GM23338 (cell line): ENCODE measurements around the gene MORC1. TPM values are rescaled to one million over a fixed set of nuclear protein-coding genes. Genes with fewer than 3 reads are reported as not detected.

Source experiments
- ATAC-seq: fragments of 200-7000 bp; cut with Tn5 transposase; 3 replicates; pipeline ENCODE4 v1.9.1; 2020
- DNase-seq: peaks from one replicate; pipeline ENCODE4 v3.0.0-alpha.2; 2015; ENCODE audit warnings: low spot score
- H2AFZ ChIP-seq: fragments of 200-600 bp; sonication (generic); 2 replicates; pipeline ENCODE4 v1.8.0; 2016; ENCODE audit warnings: antibody characterized with exemption, mild to moderate bottlenecking, moderate library complexity
- H3F3A ChIP-seq: fragments of 200-600 bp; sonication (generic); replicated peaks from 2 replicates; pipeline ENCODE4 v1.8.0; 2017; ENCODE audit warnings: antibody characterized with exemption, mixed run types, low read depth
- H3K27ac ChIP-seq: fragments of 200-600 bp; sonication (generic); 2 replicates; pipeline ENCODE4 v1.6.1; 2016; ENCODE audit warnings: low read depth
- H3K27me3 ChIP-seq: fragments of 200-600 bp; sonication (generic); 2 replicates; pipeline ENCODE4 v1.8.0; 2016; ENCODE audit warnings: mild to moderate bottlenecking, mixed run types, moderate library complexity; ENCODE audit not compliant: insufficient read depth
- H3K36me3 ChIP-seq: fragments of 200-600 bp; sonication (generic); 2 replicates; pipeline ENCODE4 v1.8.0; 2016; ENCODE audit warnings: mild to moderate bottlenecking; ENCODE audit not compliant: insufficient read depth
- H3K4me1 ChIP-seq: fragments of 200-600 bp; sonication (generic); 2 replicates; pipeline ENCODE4 v1.8.0; 2016; ENCODE audit warnings: mild to moderate bottlenecking, moderate library complexity; ENCODE audit not compliant: insufficient read depth
- H3K4me2 ChIP-seq: fragments of 200-600 bp; sonication (generic); 2 replicates; pipeline ENCODE4 v1.7.1; 2017; ENCODE audit warnings: mixed run types
- H3K4me3 ChIP-seq: fragments of 200-600 bp; sonication (generic); 2 replicates; pipeline ENCODE4 v1.6.1; 2016; ENCODE audit warnings: mixed run types
- H3K79me2 ChIP-seq: fragments of 200-600 bp; sonication (generic); replicated peaks from 2 replicates; pipeline ENCODE4 v1.8.0; 2017; ENCODE audit warnings: mild to moderate bottlenecking; ENCODE audit not compliant: insufficient read depth
- H3K9me2 ChIP-seq: fragments of 200-600 bp; sonication (generic); 2 replicates; pipeline ENCODE4 v1.8.0; 2017; ENCODE audit not compliant: insufficient read depth
- H4K20me1 ChIP-seq: fragments of 200-600 bp; sonication (generic); replicated peaks from 2 replicates; pipeline ENCODE4 v1.8.0; 2017; ENCODE audit warnings: mild to moderate bottlenecking; ENCODE audit not compliant: insufficient read depth
- H3K27ac Mint-ChIP-seq: 2 replicates; pipeline ENCODE4 v1.8.0; 2020; ENCODE audit warnings: inconsistent platforms, mild to moderate bottlenecking, moderate library complexity, mixed read lengths
- H3K27me3 Mint-ChIP-seq: 3 replicates; pipeline ENCODE4 v1.8.0; 2022; ENCODE audit warnings: low read depth, mild to moderate bottlenecking, moderate library complexity, mixed read lengths, inconsistent platforms; ENCODE audit not compliant: insufficient read depth, poor library complexity
- H3K36me3 Mint-ChIP-seq: 3 replicates; pipeline ENCODE4 v1.8.0; 2021; ENCODE audit warnings: low read depth, mild to moderate bottlenecking, inconsistent platforms, moderate library complexity, mixed read lengths
- H3K4me1 Mint-ChIP-seq: 3 replicates; pipeline ENCODE4 v1.8.0; 2020; ENCODE audit warnings: mild to moderate bottlenecking, inconsistent platforms, mixed read lengths
- H3K4me3 Mint-ChIP-seq: 3 replicates; pipeline ENCODE4 v1.8.0; 2021; ENCODE audit warnings: moderate library complexity, mild to moderate bottlenecking, inconsistent platforms, mixed read lengths
- H3K9me3 Mint-ChIP-seq: 3 replicates; pipeline ENCODE4 v1.8.0; 2020; ENCODE audit warnings: moderate library complexity, mild to moderate bottlenecking, inconsistent platforms, mixed read lengths
- CREB1 ChIP-seq: fragments of 250-450 bp; sonication (Bioruptor Pico); IDR thresholded peaks from 2 replicates; pipeline ENCODE4 v1.5.0; 2020; ENCODE audit warnings: low read depth, mild to moderate bottlenecking, moderate library complexity
- CTCF ChIP-seq, 2 experiments: fragments of 200-600 bp in 1 of 2; sonication (generic) in 1 of 2; conservative IDR thresholded peaks; 2 replicates each; pipeline versions ENCODE4 v1.5.1 to v1.6.1; 2016 to 2017; ENCODE audit warnings: antibody characterized with exemption in 2 of 2, low read depth in 2 of 2, mild to moderate bottlenecking in 2 of 2, moderate library complexity in 1 of 2
- ETS1 ChIP-seq: IDR thresholded peaks from 2 replicates; pipeline ENCODE4 v1.6.1; 2016; ENCODE audit warnings: antibody characterized with exemption
- JUNB ChIP-seq: IDR thresholded peaks from one replicate; pipeline ENCODE4 v1.6.1; 2016; ENCODE audit warnings: antibody characterized with exemption; ENCODE audit not compliant: unreplicated experiment
- POLR2AphosphoS5 ChIP-seq: IDR thresholded peaks from 2 replicates; pipeline ENCODE4 v1.6.1; 2016; ENCODE audit warnings: antibody characterized with exemption, low read depth
- REST ChIP-seq: IDR thresholded peaks from one replicate; pipeline ENCODE4 v1.6.1; 2018; ENCODE audit warnings: antibody characterized with exemption; ENCODE audit not compliant: unreplicated experiment
- STAT1 ChIP-seq: IDR thresholded peaks from one replicate; pipeline ENCODE4 v1.6.1; 2016; ENCODE audit warnings: antibody characterized with exemption; ENCODE audit not compliant: unreplicated experiment
- ZNF114 ChIP-seq: fragments of 250-450 bp; sonication (Bioruptor Pico); IDR thresholded peaks from 2 replicates; pipeline ENCODE4 v1.5.0; 2020; ENCODE audit warnings: mild to moderate bottlenecking, moderate library complexity
- ZNF331 ChIP-seq: fragments of 250-450 bp; sonication (Bioruptor Pico); IDR thresholded peaks from 2 replicates; pipeline ENCODE4 v1.5.0; 2020; ENCODE audit warnings: low read depth, mild to moderate bottlenecking, moderate library complexity
- ZNF462 ChIP-seq: fragments of 250-450 bp; sonication (Bioruptor Pico); IDR thresholded peaks from 2 replicates; pipeline ENCODE4 v1.5.0; 2020; ENCODE audit warnings: mild to moderate bottlenecking, moderate library complexity
- polyA plus RNA-seq: library from polyadenylated mRNA; unstranded; fragments of >200 nt; fragmentation: Nextera tagmentation; extraction: Ambion mirVana; gene quantifications from 2 replicates; pipeline ENCODE4 v1.2.1, GENCODE V29; 2016
- total RNA-seq: library from RNA; depleted of rRNA; stranded (reverse); fragments of >200 nt; shearing (Covaris generic); gene quantifications from 2 replicates; pipeline ENCODE4 v1.2.3, GENCODE V29; 2014

Gene MORC1
- total and polyA plus RNA-seq, 2 experiments from 2014 or later, result not detected

- TF ChIP-seq ETS1 (no peak), ZNF331 (CRISPR knock-in tag) (no peak), POLR2AphosphoS5 (no peak), CREB1 (CRISPR knock-in tag) (no peak), JUNB (no peak), STAT1 (no peak), REST (no peak), ZNF462 (no peak), ZNF114 (CRISPR knock-in tag) (no peak), CTCF (conservative IDR thresholded peaks at IDR 0.05; ENCODE audit: low read depth in 2 of 2) (no peak)
- Histone ChIP-seq H3K4me3 (no peak overlapping the region), H3K36me3 (no peaks in the 10 kb centered on the region), H3F3A (no peaks in the 10 kb centered on the region), H3K79me2 (no peaks in the 10 kb centered on the region), H3K4me2 (no peak overlapping the region), H3K4me1 (no peaks in the 10 kb centered on the region; the same call in 1 of the 2 replicates), H4K20me1 (no peaks in the 10 kb centered on the region), H3K27me3 (no peaks in the 10 kb centered on the region), H2AFZ (no peak overlapping the region), H3K27ac (no peak overlapping the region), H3K9me2 (no peaks in the 10 kb centered on the region)
- peak overlapping the region; percentile 57; the same call in 1 of the 2 replicates for H3K27ac Mint-ChIP-seq
- H3K9me3 Mint-ChIP-seq, result peaks cover 5% of the 10 kb centered on the region; the same call in 2 of the 3 replicates
- ATAC-seq (no peak), DNase-seq (no peak)
- H3K4me1 Mint-ChIP-seq, result peaks cover 13% of the 10 kb centered on the region
- no peak overlapping the region for H3K4me3 Mint-ChIP-seq
- H3K36me3 Mint-ChIP-seq, result no peaks in the 10 kb centered on the region
- H3K27me3 Mint-ChIP-seq, result no peaks in the 10 kb centered on the region
Observed at GRCh38 chr3:109073116-109073515, 44.8 kb downstream of the MORC1 start.
